CD4-positive, CD25-positive, alpha-beta regulatory T cell (primary cell): Measurements from ENCODE around the gene PDZD2. TPM values are rescaled to one million over a fixed set of nuclear protein-coding genes. Genes with fewer than 3 reads are reported as not detected.
"Not testable (repeated sequence)": the region's sequence is repeated elsewhere in the genome, so short reads cannot be mapped to it uniquely, and the experiment has no call there.

Experiments used
- ATAC-seq, 2 donors: fragments of 150-1000 bp; cut with Tn5 transposase; one replicate each; pipeline ENCODE4 v1.10.0; 2021; ENCODE audit warnings: low read depth in 2 of 2, moderate number of reproducible peaks in 2 of 2, moderate library complexity in 1 of 2
- DNase-seq, 3 donors: peaks; one replicate each; pipeline versions ENCODE4 v3.0.0 to v3.0.0-alpha.2; 2012 to 2022; ENCODE audit warnings: mixed read lengths in 1 of 3
- H3K27ac ChIP-seq: one replicate; pipeline ENCODE4 v1.7.0; 2013; ENCODE audit warnings: mild to moderate bottlenecking, low read length; ENCODE audit not compliant: insufficient read depth, poor library complexity, severe bottlenecking
- H3K27me3 ChIP-seq: one replicate; pipeline ENCODE4 v1.7.0; 2013; ENCODE audit warnings: low read length; ENCODE audit not compliant: control insufficient read depth, insufficient read depth
- H3K36me3 ChIP-seq: one replicate; pipeline ENCODE4 v1.7.0; 2013; ENCODE audit warnings: mild to moderate bottlenecking, low read length, moderate library complexity; ENCODE audit not compliant: control insufficient read depth, insufficient read depth
- H3K4me1 ChIP-seq: 2 replicates; pipeline ENCODE4 v1.7.0; 2013; ENCODE audit warnings: mild to moderate bottlenecking, low read length; ENCODE audit not compliant: insufficient read depth, control insufficient read depth, poor library complexity, severe bottlenecking
- H3K4me3 ChIP-seq: one replicate; pipeline ENCODE4 v1.7.0; 2013; ENCODE audit warnings: low read depth, mild to moderate bottlenecking, low read length, moderate library complexity
- H3K9me3 ChIP-seq, 2 experiments: 1 replicate in 1 of 2; 2 replicates in 1 of 2; pipeline ENCODE4 v1.7.0; 2013; ENCODE audit warnings: low read length in 2 of 2, mild to moderate bottlenecking in 1 of 2, moderate library complexity in 1 of 2; ENCODE audit not compliant: control insufficient read depth in 2 of 2
- H3K27ac Mint-ChIP-seq, 3 donors: one replicate each; pipeline ENCODE4 v1.8.0; 2020 to 2022; ENCODE audit warnings: mild to moderate bottlenecking in 3 of 3, mixed read lengths in 3 of 3, moderate library complexity in 2 of 3
- H3K27me3 Mint-ChIP-seq: one replicate; pipeline ENCODE4 v1.8.0; 2022; ENCODE audit warnings: mild to moderate bottlenecking, mixed read lengths
- H3K36me3 Mint-ChIP-seq: one replicate; pipeline ENCODE4 v1.8.0; 2020; ENCODE audit warnings: mixed read lengths
- H3K4me1 Mint-ChIP-seq, 4 donors: one replicate each; pipeline ENCODE4 v1.8.0; 2020 to 2022; ENCODE audit warnings: mixed read lengths in 4 of 4, mild to moderate bottlenecking in 1 of 4
- H3K4me3 Mint-ChIP-seq, 4 donors: one replicate each; pipeline ENCODE4 v1.8.0; 2020 to 2022; ENCODE audit warnings: mild to moderate bottlenecking in 4 of 4, mixed read lengths in 4 of 4, moderate library complexity in 3 of 4
- H3K9me3 Mint-ChIP-seq, 7 donors: one replicate each; pipeline ENCODE4 v1.8.0; 2020 to 2022; ENCODE audit warnings: mixed read lengths in 7 of 7, mild to moderate bottlenecking in 3 of 7, moderate library complexity in 2 of 7
- polyA plus RNA-seq, 4 donors: library from polyadenylated mRNA; unstranded; fragments of 300-500 nt; fragmentation: Illumina TruSeq; gene quantifications; one replicate each; pipeline ENCODE4 v1.2.3, GENCODE V29; 2021
- total RNA-seq: library from RNA; stranded (reverse); gene quantifications from one replicate; pipeline ENCODE4 v1.2.3, GENCODE V29; 2022

PDZD2 gene
- total and polyA plus RNA-seq, 5 donors from 2014 or later, result 0.06 to 1.3 (median 0.25) TPM

DNA sequence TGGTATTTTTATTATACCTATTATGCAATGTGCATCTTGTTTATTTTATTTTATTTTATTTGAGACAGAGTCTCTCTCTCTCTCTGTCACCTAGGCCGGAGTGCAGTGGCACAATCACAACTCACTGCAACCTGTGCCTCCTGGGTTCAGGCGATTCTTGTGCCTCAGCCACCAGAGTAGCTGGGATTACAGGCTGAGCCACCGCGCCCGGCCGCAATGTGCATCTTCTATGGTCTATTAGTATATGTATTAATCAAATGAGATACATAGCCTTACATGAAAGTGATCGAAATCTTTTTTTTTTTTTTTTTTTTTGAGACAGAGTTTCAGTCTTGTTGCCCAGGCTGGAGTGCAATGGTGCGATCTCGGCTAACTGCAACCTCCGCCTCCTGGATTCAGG lies 89.9 kb downstream of the PDZD2 start:
- not testable (repeated sequence) for ATAC-seq, H3K4me1 Mint-ChIP-seq, H3K27me3 Mint-ChIP-seq, H3K9me3 ChIP-seq, H3K4me3 ChIP-seq, DNase-seq, H3K27ac Mint-ChIP-seq, H3K27me3 ChIP-seq, H3K4me1 ChIP-seq, H3K9me3 Mint-ChIP-seq, H3K36me3 Mint-ChIP-seq, H3K36me3 ChIP-seq, H3K27ac ChIP-seq, H3K4me3 Mint-ChIP-seq

- H3K27ac ChIP-seq, result no peak overlapping the region
- H3K9me3 ChIP-seq, result no peaks in the 10 kb centered on the region
- no peak for DNase-seq
- no peak overlapping the region for H3K4me3 ChIP-seq
- H3K36me3 ChIP-seq, result no peaks in the 10 kb centered on the region
- Mint-ChIP-seq H3K27ac (no peak overlapping the region), H3K9me3 (no peaks in the 10 kb centered on the region), H3K36me3 (no peaks in the 10 kb centered on the region), H3K4me3 (no peak overlapping the region), H3K4me1 (no peaks in the 10 kb centered on the region), H3K27me3 (no peaks in the 10 kb centered on the region)
- no peaks in the 10 kb centered on the region for H3K27me3 ChIP-seq
- ATAC-seq, result no peak
- no peaks in the 10 kb centered on the region for H3K4me1 ChIP-seq
These were observed 91.2 kb downstream of the PDZD2 start for GRCh38 chr5:31730139-31730538.

- DNase-seq (no peak), ATAC-seq (no peak)
- no peaks in the 10 kb centered on the region for H3K9me3 Mint-ChIP-seq
- no peaks in the 10 kb centered on the region for H3K27me3 Mint-ChIP-seq
- H3K4me3 Mint-ChIP-seq, result no peak overlapping the region
- Histone ChIP-seq H3K27me3 (no peaks in the 10 kb centered on the region), H3K27ac (no peak overlapping the region), H3K9me3 (no peaks in the 10 kb centered on the region), H3K36me3 (no peaks in the 10 kb centered on the region), H3K4me1 (no peaks in the 10 kb centered on the region), H3K4me3 (no peak overlapping the region)
- H3K27ac Mint-ChIP-seq, result no peak overlapping the region
- H3K4me1 Mint-ChIP-seq, result no peaks in the 10 kb centered on the region
- H3K36me3 Mint-ChIP-seq, result no peaks in the 10 kb centered on the region
These were observed 92.1 kb downstream of the PDZD2 start for GRCh38 chr5:31731016-31731415.

- Histone ChIP-seq H3K9me3 (no peaks in the 10 kb centered on the region), H3K4me3 (no peak overlapping the region), H3K4me1 (no peaks in the 10 kb centered on the region), H3K27me3 (no peaks in the 10 kb centered on the region), H3K36me3 (no peaks in the 10 kb centered on the region), H3K27ac (no peak overlapping the region)
- Mint-ChIP-seq H3K4me1 (no peaks in the 10 kb centered on the region), H3K36me3 (no peaks in the 10 kb centered on the region), H3K4me3 (no peak overlapping the region), H3K9me3 (peaks cover 0 to under 1% (median 0%) of the 10 kb centered on the region in 7 donors), H3K27ac (peak overlapping the region in 1 of 3 donors; percentile 54), H3K27me3 (no peaks in the 10 kb centered on the region)
- ATAC-seq (no peak), DNase-seq (no peak)
These were observed 92.9 kb downstream of the PDZD2 start for GRCh38 chr5:31731710-31732301.

DNA sequence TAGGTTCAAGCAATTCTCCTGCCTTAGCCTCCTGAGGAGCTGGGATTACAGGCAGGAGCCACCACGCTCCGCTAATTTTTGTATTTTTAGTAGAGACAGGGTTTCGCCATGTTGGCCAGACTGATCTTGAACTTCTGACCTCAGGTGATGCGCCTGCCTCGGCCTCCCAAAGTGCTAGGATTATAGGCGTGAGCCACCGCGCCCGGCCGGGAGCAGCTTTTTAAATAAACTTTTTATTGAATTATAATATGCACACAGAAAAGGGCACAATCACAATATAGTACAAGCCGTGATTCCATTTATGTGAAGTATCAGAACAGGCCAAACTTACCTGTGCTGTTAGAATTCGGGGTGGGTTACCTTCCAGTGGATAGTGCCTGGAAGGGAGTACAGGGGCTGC lies 93.9 kb downstream of the PDZD2 start:
- H3K36me3 Mint-ChIP-seq, H3K4me1 ChIP-seq, H3K4me3 Mint-ChIP-seq, H3K9me3 ChIP-seq, H3K27ac Mint-ChIP-seq, H3K27ac ChIP-seq, H3K36me3 ChIP-seq, DNase-seq, H3K27me3 Mint-ChIP-seq, H3K9me3 Mint-ChIP-seq, H3K27me3 ChIP-seq, ATAC-seq, H3K4me1 Mint-ChIP-seq, H3K4me3 ChIP-seq: not testable (repeated sequence)

DNA sequence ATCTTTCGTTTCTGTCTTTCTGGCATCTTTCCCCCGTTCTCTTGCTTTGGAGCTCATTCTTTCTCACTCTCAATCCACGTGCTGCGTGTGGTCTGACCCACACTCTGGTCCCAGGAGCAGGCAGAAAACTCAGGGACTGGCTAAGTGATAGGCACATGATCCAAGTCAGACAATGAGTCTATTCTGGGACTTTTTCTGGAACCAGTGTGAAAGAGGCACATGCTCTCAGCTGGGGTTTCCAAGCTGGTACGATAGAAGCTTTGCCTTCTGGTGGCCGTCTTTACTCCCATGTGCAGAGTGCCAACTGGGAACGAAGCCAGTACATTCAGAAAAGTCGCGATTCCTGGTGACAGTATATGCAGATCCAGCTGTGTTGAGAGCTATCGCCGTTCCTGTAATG lies 94.4 kb downstream of the PDZD2 start:
- Histone ChIP-seq H3K36me3 (no peaks in the 10 kb centered on the region), H3K9me3 (no peaks in the 10 kb centered on the region), H3K27ac (no peak overlapping the region), H3K27me3 (no peaks in the 10 kb centered on the region), H3K4me1 (no peaks in the 10 kb centered on the region), H3K4me3 (no peak overlapping the region)
- ATAC-seq (no peak), DNase-seq (no peak)
- no peaks in the 10 kb centered on the region for H3K27me3 Mint-ChIP-seq
- no peak overlapping the region for H3K4me3 Mint-ChIP-seq
- H3K27ac Mint-ChIP-seq, result no peak overlapping the region
- no peaks in the 10 kb centered on the region for H3K36me3 Mint-ChIP-seq
- H3K4me1 Mint-ChIP-seq, result no peaks in the 10 kb centered on the region
- H3K9me3 Mint-ChIP-seq, result peaks cover 0 to 2% (median 0%) of the 10 kb centered on the region in 7 donors

DNA sequence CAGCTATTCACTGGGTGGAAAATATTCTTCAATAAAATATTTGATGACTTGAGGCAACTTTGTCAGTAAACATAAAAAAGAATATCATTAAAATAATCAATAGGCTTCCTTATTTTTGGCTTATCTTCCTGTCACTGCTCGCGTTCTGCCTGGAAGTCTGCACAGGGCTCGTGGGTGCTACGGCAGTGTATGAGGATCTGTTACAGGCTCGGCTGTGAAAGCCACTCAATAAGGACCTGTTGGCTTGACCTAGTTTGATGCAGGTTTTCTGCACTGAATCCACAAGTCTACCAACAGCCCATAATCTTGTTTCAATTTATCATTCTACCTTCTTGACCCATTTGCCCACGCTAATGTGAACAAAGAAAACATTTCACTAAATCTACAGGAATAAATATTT lies 97.2 kb downstream of the PDZD2 start:
- H3K27me3 ChIP-seq, result no peaks in the 10 kb centered on the region
- H3K9me3 Mint-ChIP-seq, result peaks cover 0 to 5% (median 2%) of the 10 kb centered on the region in 7 donors
- H3K4me3 ChIP-seq, result no peak overlapping the region
- no peaks in the 10 kb centered on the region for H3K4me1 ChIP-seq
- no peaks in the 10 kb centered on the region for H3K9me3 ChIP-seq
- no peaks in the 10 kb centered on the region for H3K36me3 Mint-ChIP-seq
- H3K4me1 Mint-ChIP-seq, result no peaks in the 10 kb centered on the region
- H3K27ac Mint-ChIP-seq, result no peak overlapping the region
- H3K27me3 Mint-ChIP-seq, result no peaks in the 10 kb centered on the region
- no peak overlapping the region for H3K27ac ChIP-seq
- ATAC-seq (no peak), DNase-seq (no peak)
- H3K4me3 Mint-ChIP-seq, result no peak overlapping the region
- H3K36me3 ChIP-seq, result no peaks in the 10 kb centered on the region

- Mint-ChIP-seq H3K27me3 (no peaks in the 10 kb centered on the region), H3K27ac (no peak overlapping the region)
- DNase-seq, result no peak
These were observed 99.3 kb downstream of the PDZD2 start for GRCh38 chr5:31738199-31738598.

More at GRCh38 chr5:31738199-31738598, 99.3 kb downstream of the PDZD2 start:
- no peaks in the 10 kb centered on the region for H3K27me3 ChIP-seq
- peaks cover 0 to 5% (median 2%) of the 10 kb centered on the region in 7 donors for H3K9me3 Mint-ChIP-seq
- ATAC-seq, result no peak
- no peak overlapping the region for H3K27ac ChIP-seq
- H3K4me3 ChIP-seq, result no peak overlapping the region
- no peaks in the 10 kb centered on the region for H3K4me1 ChIP-seq
- H3K4me1 Mint-ChIP-seq, result no peaks in the 10 kb centered on the region
- H3K4me3 Mint-ChIP-seq, result no peak overlapping the region
- H3K36me3 Mint-ChIP-seq, result no peaks in the 10 kb centered on the region
- H3K36me3 ChIP-seq, result no peaks in the 10 kb centered on the region
- no peaks in the 10 kb centered on the region for H3K9me3 ChIP-seq
